SH-SY5Y (cell line): Measurements from ENCODE around the gene FGGY.

Source experiments
- GATA2 ChIP-seq: IDR thresholded peaks from 2 replicates; pipeline ENCODE4 v1.6.1; 2011; ENCODE audit warnings: mild to moderate bottlenecking, low read depth, low read length
- GATA3 ChIP-seq: IDR thresholded peaks from 2 replicates; pipeline ENCODE4 v1.6.1; 2011; ENCODE audit warnings: low read depth, mild to moderate bottlenecking, low read length, moderate library complexity

GRCh38 chr1:59564192-59564891 is 267.4 kb downstream of the FGGY start:
- no peak for TF ChIP-seq GATA3
- TF ChIP-seq GATA2: no peak
